Measurements from ENCODE around the gene GTF2H1. TPM values are rescaled to one million over a fixed set of nuclear protein-coding genes. Genes with fewer than 3 reads are reported as not detected.

GTF2H1 gene
- 33.9 TPM for total RNA-seq

GRCh38 chr11:18321969-18322711 lies at the start of gene GTF2H1, which contains the start of gene HPS5:
TSS of gene GTF2H1 (plus strand) at chr11:18322567. CDS start at chr11:18333075, 10,508 bp downstream.
TSS of gene HPS5 (minus strand) at chr11:18322140. CDS start at chr11:18317858, 4,282 bp downstream.
- ATAC-seq, result peak; percentile 98

GRCh38 chr11:18277565-18278271 lies 44.6 kb upstream of the GTF2H1 start:
- no peak for ATAC-seq

GRCh38 chr11:18280438-18281045 lies 41.8 kb upstream of the GTF2H1 start:
- no peak for ATAC-seq

GRCh38 chr11:18282626-18283025 lies 39.7 kb upstream of the GTF2H1 start:
- no peak for ATAC-seq

GRCh38 chr11:18285841-18286240 lies 36.5 kb upstream of the GTF2H1 start:
- ATAC-seq, result no peak

GRCh38 chr11:18288911-18289310 lies 33.5 kb upstream of the GTF2H1 start:
- ATAC-seq, result no peak

GRCh38 chr11:18294862-18295261 lies 27.5 kb upstream of the GTF2H1 start:
- no peak for ATAC-seq

GRCh38 chr11:18295316-18295715 lies 27.1 kb upstream of the GTF2H1 start:
- no peak for ATAC-seq

- no peak for ATAC-seq
Observed at GRCh38 chr11:18299721-18300120, 22.6 kb upstream of the GTF2H1 start.

- peak; percentile 67 for ATAC-seq
Observed at GRCh38 chr11:18304745-18305144, 17.6 kb upstream of the GTF2H1 start.

- peak; percentile 48 for ATAC-seq
Observed at GRCh38 chr11:18307461-18308139, 14.8 kb upstream of the GTF2H1 start.

- no peak for ATAC-seq
Observed at GRCh38 chr11:18308242-18308641, 14.1 kb upstream of the GTF2H1 start.

GRCh38 chr11:18309691-18310090 lies 12.7 kb upstream of the GTF2H1 start:
- ATAC-seq, result peak; percentile 35

GRCh38 chr11:18310800-18311340 lies 11.5 kb upstream of the GTF2H1 start:
- ATAC-seq, result peak; percentile 86

GRCh38 chr11:18312012-18312411 lies 10.4 kb upstream of the GTF2H1 start:
- no peak for ATAC-seq

GRCh38 chr11:18312663-18313420 lies 9.5 kb upstream of the GTF2H1 start:
- ATAC-seq, result peak; percentile 35

- ATAC-seq, result peak; percentile 15
Observed at GRCh38 chr11:18313965-18314763, 8.2 kb upstream of the GTF2H1 start.

- ATAC-seq, result no peak
Observed at GRCh38 chr11:18314784-18315523, 7.4 kb upstream of the GTF2H1 start.

GRCh38 chr11:18315893-18316292 lies 6.5 kb upstream of the GTF2H1 start:
- no peak for ATAC-seq

- no peak for ATAC-seq
Observed at GRCh38 chr11:18317551-18317950, 4.8 kb upstream of the GTF2H1 start.
